Measurements from ENCODE around the gene COL23A1. TPM values are rescaled to one million over a fixed set of nuclear protein-coding genes. Genes with fewer than 3 reads are reported as not detected.
"Not testable (repeated sequence)": the region's sequence is repeated elsewhere in the genome, so short reads cannot be mapped to it uniquely, and the experiment has no call there.

The COL23A1 gene
- total RNA-seq, 1 experiment from 2014 or later, result 0.08 TPM

DNA sequence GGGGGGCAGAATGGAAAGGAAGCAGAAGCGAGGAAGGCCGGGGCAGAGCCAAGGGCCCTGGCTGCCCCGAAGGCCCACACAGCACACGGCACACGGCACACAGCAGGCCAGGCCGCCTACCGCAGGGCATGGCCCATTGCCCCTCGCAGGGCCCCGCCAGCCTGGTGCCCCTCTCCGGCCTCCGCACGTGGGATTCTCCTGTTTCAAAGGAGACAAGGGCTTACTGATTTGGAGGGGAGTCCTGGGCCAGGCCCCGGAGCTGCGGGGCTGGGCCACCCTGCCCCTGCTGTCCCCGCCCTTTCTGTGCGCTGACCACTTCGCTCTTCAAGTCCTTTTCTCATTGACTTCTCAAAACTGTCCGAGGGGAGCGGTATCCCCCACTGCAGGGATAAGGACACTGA is 349.9 kb downstream of the COL23A1 start:
- DNase-seq (ENCODE audit: low spot score), result no peak

DNA sequence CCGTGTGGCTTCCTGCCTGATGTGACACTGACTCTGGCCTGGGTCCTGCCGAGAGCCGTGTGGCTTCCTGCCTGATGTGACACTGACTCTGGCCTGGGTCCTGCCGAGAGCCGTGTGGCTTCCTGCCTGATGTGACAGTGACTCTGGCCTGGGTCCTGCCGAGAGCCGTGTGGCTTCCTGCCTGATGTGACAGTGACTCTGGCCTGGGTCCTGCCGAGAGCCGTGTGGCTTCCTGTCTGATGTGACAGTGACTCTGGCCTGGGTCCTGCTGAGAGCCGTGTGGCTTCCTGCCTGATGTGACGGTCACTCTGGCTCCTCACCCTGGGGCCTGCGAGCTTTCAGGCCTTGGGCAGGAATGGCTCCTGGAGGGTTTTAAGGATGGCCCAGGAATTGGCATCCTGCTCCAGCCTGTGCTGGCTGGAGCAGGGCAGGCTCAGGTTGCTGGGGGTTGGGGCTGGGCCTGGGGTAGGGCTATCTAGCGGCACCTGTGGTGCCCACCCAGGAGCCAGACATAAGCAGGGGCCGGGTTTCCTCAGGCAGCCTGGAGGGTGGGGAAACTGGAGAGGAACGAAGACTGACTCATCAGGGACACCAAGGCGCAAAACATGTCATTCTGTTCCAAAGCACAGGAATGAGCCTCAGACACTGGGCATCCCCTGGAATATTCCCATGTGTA is 350.4 kb downstream of the COL23A1 start:
- not testable (repeated sequence) for DNase-seq (ENCODE audit: low spot score)

DNA sequence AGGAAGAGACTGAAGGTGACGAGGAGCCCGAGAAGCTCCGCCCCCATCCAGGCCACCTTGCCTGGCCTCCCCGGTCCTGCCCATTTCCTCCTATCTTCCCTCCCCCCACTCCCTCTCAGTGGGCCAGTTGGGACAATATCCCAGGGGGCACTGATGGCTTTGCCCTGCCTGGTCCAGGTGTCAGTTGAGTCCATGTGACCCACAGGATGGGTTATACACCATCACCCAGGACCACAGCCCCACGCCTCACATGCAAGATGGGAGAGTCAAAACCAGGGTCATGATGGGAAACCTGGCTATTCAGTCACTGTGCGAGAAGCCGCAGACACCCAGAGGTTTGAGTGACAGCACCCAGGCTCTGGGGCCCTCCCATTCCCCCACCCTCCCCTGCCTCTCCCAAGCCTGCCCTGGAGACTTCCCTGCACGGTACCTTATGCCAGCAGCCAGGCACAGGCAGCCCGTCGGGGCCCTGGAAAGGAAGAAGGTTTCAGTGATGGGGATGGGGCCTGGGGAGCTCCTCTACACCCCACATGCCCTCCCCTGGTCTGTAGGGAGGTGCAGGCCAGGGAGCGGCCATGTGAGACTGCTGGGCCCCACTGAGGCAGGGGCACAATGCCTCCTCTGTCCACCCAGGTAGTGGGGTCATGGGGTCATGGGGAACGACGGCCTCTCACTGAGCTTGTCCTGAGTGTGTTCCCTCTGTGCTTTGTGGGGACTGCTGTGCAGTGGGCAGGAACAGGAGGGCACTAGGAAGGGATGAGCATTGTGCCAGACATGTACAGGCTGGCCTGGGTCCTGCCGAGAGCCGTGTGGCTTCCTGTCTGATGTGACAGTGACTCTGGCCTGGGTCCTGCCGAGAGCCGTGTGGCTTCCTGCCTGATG is 351.2 kb downstream of the COL23A1 start:
- DNase-seq (ENCODE audit: low spot score), result no peak

- DNase-seq (ENCODE audit: low spot score), result no peak
These were observed 351.9 kb downstream of the COL23A1 start for GRCh38 chr5:178238313-178238635.

DNA sequence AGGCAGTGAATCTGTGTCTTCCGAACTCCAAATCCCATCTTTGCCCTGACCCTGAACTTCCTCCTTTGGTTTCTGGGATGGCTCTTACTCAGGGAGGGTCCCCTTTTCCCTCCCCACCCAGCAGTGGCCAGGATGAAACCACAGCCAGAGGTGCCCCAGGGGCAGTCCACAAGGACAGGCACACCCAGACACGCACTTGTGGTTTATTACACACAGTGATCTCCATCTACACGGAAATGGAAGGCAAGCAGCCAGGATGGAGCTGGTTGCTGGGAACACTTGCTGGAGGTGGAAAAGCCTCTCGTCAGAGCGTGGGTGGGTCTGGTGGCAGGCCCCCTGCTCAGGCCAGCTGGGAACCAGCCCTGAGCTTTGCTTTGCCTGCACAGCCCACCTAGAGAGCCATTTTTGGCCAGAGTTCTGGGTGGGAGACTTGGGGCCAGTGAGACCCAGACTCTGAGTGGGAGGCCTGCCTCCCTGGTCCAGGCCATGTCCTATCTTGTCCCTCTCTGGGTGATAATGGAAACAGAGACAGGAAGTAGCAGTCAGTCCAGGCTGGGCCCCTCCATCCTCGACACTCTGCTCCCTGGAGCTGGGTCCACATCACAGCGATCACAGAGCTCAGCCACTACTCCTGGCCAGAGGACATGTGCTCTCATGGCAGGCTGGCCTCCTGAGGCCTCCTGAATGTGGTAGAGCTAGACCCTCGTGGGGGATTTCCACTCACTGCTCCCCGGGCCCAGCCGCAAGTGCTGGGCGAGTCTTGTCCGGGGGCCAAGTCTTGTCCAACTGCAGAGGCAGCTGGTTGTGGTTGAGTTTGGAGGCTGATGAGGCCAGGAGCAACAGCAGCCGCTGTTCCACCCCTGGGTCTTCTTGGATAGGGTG is 352.5 kb downstream of the COL23A1 start:
- peak; percentile 81 for DNase-seq (ENCODE audit: low spot score)

DNA sequence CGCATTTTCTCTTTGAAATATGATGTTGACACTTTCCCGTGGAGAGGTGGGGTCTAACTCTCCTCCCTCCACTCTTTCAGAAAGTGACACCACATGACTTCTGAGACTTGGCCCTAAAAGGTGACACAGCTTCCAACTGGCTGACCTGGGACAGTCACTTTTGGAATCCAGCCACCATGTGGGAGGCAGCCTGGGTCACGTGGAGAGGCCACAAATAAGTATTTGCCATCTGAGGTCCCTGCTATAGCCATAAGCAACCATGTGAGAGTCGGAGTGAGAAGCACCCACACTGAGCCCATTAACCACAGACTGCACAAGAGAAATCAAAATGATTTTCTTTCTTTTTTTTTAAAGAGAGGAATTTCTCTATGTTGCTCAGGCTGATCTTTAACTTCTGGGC is 353.5 kb downstream of the COL23A1 start:
- DNase-seq (ENCODE audit: low spot score), result peak; percentile 84

DNA sequence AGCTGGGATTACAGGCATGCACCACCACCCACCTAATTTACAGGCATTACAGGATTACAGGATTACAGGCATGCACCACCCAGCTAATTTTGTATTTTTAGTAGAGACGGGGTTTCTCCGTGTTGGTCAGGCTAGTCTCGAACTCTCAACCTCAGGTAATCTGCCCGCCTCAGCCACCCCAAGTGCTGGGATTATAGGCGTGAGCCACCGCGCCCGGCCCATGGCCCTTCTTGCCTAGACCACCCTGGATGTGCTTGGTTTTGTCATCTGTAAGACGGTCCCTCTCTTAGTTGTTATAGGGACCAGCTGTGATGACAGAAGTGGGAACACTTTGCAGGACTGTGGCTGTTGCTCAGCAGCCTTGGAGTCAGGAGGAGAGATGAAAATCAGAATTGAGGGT is 354.1 kb downstream of the COL23A1 start:
- no peak for DNase-seq (ENCODE audit: low spot score)

- DNase-seq (ENCODE audit: low spot score), result no peak
These were observed 354.6 kb downstream of the COL23A1 start for GRCh38 chr5:178235588-178235974.

- peak; percentile 66 for DNase-seq (ENCODE audit: low spot score)
These were observed 355.2 kb downstream of the COL23A1 start for GRCh38 chr5:178234750-178235587.

GRCh38 chr5:178234121-178234749 is 356.0 kb downstream of the COL23A1 start:
- DNase-seq (ENCODE audit: low spot score), result no peak

DNA sequence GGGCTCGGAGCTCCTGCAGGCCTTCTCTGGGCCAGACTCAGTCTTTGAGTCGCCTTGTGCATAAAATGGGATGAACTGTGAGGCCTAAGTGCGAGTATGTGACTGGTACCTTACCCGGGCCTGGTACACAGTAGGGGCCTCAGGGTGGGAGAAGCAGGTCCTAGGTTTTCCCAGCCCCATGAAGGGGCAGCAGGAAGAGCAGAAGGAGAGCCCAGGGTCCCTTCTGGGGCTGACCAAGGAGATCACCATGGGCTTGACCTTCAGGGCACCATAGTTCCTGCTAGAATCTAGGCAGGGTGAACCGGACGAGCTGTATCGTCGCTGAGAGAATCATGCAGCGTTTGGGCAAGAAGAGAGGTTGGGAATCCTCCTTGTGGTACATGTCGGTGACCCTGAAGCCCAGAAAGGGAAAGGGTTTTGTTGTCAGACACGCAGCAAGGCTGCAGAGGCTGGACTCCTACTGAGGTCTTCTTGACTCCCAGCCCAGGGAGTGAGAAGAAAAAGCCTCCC is 357.2 kb downstream of the COL23A1 start:
- DNase-seq (ENCODE audit: low spot score), result no peak

DNA sequence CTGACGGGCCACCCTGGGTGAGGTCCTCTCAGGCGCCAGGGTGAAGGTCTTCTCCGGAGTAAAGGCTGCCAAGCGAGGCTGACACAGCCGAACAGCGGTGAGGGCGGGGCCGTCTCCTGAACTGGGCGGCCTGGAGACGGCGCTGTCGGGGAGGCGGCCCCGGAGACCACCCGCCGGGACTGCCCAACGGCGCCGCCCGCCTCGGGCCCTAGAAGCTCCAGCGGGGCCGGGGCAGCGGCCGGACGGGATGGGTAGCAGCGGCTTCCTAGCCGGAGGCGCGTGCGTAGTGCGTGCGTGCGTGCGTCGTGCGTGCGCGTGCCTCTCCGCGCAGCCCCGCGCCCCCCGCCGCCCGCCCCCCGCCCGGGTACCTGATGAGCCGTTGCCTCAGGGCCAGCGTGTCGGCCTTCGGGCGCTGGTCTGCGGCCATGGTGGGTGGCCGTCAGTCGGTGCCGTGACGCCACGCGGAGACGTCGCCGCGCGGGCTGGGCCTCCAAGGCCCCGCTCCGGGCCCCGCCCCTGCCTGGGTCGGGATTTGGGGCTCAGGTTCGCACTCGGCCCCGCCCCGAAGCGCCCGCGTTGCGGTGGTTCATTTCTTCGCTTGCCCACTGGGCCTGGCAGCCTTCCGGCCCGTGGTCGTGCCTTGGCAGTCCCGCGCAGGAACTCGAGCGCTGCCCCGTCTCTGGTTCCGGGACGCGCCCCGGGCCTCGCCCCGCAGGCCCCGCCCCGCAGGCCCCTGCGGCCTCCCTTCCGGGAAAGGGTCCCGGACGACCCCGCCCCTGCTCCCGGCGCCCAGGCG is 357.9 kb downstream of the COL23A1 start, which contains the start of gene PHYKPL:
PHYKPL (minus strand) TSS at position 679 of the 796 bp plus-strand sequence; CDS start at position 427, 252 bp downstream.
- DNase-seq (ENCODE audit: low spot score), result peak; percentile 75

GRCh38 chr5:178231539-178232123 is 358.6 kb downstream of the COL23A1 start:
- no peak for DNase-seq (ENCODE audit: low spot score)

DNA sequence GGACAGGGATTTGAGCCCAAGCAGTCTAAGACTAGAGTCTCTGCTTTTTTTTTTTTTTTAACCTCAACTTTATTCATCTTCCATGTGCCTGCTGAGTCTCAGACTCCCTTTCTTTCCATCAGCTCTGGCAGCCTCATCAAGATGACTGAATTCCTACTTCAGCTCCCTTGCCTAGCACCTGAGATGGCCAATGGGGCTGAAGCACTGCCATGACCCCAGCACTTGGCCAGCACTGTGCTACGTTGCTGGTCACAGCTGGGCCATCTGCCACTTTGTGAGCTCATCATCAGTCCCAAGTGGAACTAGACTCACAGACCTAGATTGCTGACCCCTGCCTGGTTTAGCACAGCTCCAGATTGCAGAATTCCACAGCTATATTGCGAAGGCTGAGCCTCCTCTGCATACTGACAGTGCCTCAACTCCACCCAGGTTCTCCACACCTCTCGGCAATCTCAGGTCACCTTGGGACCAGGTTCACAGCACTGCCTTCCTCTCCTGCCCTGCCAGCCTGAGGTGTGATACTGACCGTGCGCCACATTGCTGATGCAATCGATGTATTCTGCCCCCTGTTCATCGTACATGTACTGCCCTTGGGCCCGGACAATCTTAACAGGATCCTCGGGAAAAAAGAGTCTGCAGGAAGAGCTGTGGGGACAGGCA is 359.2 kb downstream of the COL23A1 start:
- no peak for DNase-seq (ENCODE audit: low spot score)

GRCh38 chr5:178229861-178230260 is 360.3 kb downstream of the COL23A1 start:
- DNase-seq (ENCODE audit: low spot score), result no peak

GRCh38 chr5:178229111-178229510 is 361.1 kb downstream of the COL23A1 start:
- not testable (repeated sequence) for DNase-seq (ENCODE audit: low spot score)

- no peak for DNase-seq (ENCODE audit: low spot score)
These were observed 361.6 kb downstream of the COL23A1 start for GRCh38 chr5:178228609-178229008.

DNA sequence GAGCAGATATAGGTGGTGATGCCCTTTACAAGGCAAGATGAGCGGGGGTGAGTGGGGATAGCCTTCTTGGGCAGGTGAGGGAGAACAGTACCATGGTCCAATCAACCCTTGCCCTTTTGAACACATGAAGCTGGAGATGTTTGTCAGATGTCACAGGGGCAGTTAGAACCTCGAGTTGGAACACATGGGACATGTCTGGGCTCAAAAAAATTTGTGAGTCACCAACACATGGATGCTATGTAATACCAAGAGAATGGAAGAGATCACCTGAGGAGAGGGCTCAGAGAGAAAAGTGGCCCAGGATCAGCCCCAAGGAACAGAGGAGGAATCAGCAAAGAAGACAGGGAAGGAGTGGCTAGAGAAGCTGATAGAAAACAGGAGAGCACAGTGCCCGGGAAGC is 362.3 kb downstream of the COL23A1 start:
- no peak for DNase-seq (ENCODE audit: low spot score)
